Esophagus squamous epithelium (tissue), 4 donors: ENCODE results near the gene GTPBP2.

ENCODE experiments used
- POLR2A ChIP-seq, 4 donors: fragments of 450-650 bp; IDR thresholded peaks; one replicate each; pipeline ENCODE4 v1.6.1; 2017; ENCODE audit warnings: antibody characterized with exemption in 4 of 4, mild to moderate bottlenecking in 4 of 4, moderate library complexity in 3 of 4
- TF ChIP-seq, protein P1 (sequence below), 6 experiments: fragments of 450-650 bp in 4 of 6; fragments of 200-600 bp in 2 of 6; sonication (generic) in 2 of 6; IDR thresholded peaks; one replicate each; pipeline ENCODE4 v1.5.1; 2016 to 2019; ENCODE audit warnings: antibody characterized with exemption in 6 of 6, mild to moderate bottlenecking in 4 of 6, moderate library complexity in 4 of 6

- TF ChIP-seq, protein P1, sequence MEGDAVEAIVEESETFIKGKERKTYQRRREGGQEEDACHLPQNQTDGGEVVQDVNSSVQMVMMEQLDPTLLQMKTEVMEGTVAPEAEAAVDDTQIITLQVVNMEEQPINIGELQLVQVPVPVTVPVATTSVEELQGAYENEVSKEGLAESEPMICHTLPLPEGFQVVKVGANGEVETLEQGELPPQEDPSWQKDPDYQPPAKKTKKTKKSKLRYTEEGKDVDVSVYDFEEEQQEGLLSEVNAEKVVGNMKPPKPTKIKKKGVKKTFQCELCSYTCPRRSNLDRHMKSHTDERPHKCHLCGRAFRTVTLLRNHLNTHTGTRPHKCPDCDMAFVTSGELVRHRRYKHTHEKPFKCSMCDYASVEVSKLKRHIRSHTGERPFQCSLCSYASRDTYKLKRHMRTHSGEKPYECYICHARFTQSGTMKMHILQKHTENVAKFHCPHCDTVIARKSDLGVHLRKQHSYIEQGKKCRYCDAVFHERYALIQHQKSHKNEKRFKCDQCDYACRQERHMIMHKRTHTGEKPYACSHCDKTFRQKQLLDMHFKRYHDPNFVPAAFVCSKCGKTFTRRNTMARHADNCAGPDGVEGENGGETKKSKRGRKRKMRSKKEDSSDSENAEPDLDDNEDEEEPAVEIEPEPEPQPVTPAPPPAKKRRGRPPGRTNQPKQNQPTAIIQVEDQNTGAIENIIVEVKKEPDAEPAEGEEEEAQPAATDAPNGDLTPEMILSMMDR (IDR thresholded peaks at IDR 0.05): no peak
- TF ChIP-seq POLR2A (IDR thresholded peaks at IDR 0.05): no peak
These were observed 11.1 kb upstream of the GTPBP2 start for GRCh38 chr6:43639984-43640800.
